ENCODE data around the gene PTPRD. TPM values are rescaled to one million over a fixed set of nuclear protein-coding genes. Genes with fewer than 3 reads are reported as not detected.

PTPRD gene
- total and polyA plus RNA-seq, 2 donors from 2014 or later = 6.4 to 78.9 TPM

DNA sequence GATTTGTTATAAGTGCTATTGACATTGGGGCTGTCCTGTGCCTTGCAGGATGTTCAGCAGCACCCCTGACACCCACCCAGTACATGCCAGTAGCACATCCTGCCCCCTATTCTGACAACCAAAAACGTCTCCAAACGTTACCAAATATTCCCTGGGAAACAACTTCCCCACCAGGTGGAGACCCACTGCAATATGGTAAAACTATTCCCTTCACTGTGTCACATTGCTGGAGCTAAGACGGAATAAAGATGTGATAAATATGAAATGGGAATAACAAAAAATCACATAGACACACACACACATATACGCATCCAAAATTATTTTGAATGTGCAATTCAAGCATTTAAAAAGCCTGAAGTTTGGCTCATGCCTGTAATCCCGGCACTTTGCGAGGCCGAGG, 1939.0 kb downstream of the PTPRD start:
- H3K4me1 ChIP-seq (ENCODE audit: control insufficient read depth in 2 of 3, insufficient read depth in 2 of 3, low read depth in 1 of 3, low read length in 3 of 3) = no peaks in the 10 kb centered on the region
- H3K4me3 ChIP-seq (ENCODE audit: low read length in 3 of 3) = no peak overlapping the region
- H3K9me3 ChIP-seq (ENCODE audit: control insufficient read depth in 2 of 3, insufficient read depth in 1 of 3, low read length in 3 of 3) = no peaks in the 10 kb centered on the region
- no peaks in the 10 kb centered on the region for H3K36me3 ChIP-seq (ENCODE audit: control insufficient read depth in 2 of 3, insufficient read depth in 3 of 3, low read length in 3 of 3)
- TF ChIP-seq, protein P1, sequence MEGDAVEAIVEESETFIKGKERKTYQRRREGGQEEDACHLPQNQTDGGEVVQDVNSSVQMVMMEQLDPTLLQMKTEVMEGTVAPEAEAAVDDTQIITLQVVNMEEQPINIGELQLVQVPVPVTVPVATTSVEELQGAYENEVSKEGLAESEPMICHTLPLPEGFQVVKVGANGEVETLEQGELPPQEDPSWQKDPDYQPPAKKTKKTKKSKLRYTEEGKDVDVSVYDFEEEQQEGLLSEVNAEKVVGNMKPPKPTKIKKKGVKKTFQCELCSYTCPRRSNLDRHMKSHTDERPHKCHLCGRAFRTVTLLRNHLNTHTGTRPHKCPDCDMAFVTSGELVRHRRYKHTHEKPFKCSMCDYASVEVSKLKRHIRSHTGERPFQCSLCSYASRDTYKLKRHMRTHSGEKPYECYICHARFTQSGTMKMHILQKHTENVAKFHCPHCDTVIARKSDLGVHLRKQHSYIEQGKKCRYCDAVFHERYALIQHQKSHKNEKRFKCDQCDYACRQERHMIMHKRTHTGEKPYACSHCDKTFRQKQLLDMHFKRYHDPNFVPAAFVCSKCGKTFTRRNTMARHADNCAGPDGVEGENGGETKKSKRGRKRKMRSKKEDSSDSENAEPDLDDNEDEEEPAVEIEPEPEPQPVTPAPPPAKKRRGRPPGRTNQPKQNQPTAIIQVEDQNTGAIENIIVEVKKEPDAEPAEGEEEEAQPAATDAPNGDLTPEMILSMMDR (IDR thresholded peaks at IDR 0.05; ENCODE audit: borderline replicate concordance, extremely low read depth, insufficient read depth) = no peak
- no peak overlapping the region for H3K9ac ChIP-seq (ENCODE audit: low read length in 3 of 3)
- H3K27me3 ChIP-seq (ENCODE audit: control insufficient read depth, insufficient read depth, low read length) = no peaks in the 10 kb centered on the region
- H3K27ac ChIP-seq (ENCODE audit: low read depth in 2 of 2, low read length in 2 of 2) = no peak overlapping the region
- FAIRE-seq = no peak
- DNase-seq = no peak
- intact Hi-C loops (cut with DNase I) = no loop called here

DNA sequence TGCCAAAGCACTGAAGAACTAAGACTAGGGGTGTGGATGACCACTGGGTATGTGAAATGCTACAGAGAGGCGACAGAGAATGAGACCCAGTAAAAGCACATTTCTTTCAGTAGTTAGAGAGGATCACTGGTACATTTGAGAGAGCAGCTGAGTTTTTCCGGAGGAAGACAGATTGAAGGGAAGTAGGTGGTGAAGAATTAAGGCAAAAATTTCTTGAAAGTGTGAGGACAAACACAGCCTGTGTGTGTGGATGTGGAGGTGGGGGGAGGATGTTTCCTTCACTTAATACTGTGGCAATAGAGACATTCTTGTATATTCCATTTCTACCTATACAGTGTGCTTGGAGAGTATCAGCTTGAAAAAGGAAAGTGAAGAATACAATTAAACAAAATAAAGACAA, 1942.1 kb downstream of the PTPRD start:
- DNase-seq (no peak), FAIRE-seq (no peak)
- intact Hi-C loops (cut with DNase I) = no loop called here
- Histone ChIP-seq H3K9ac (ENCODE audit: low read length in 3 of 3) (no peak overlapping the region), H3K9me3 (ENCODE audit: control insufficient read depth in 2 of 3, insufficient read depth in 1 of 3, low read length in 3 of 3) (no peaks in the 10 kb centered on the region), H3K27ac (ENCODE audit: low read depth in 2 of 2, low read length in 2 of 2) (no peak overlapping the region), H3K36me3 (ENCODE audit: control insufficient read depth in 2 of 3, insufficient read depth in 3 of 3, low read length in 3 of 3) (no peaks in the 10 kb centered on the region), H3K27me3 (ENCODE audit: control insufficient read depth, insufficient read depth, low read length) (no peaks in the 10 kb centered on the region), H3K4me1 (ENCODE audit: control insufficient read depth in 2 of 3, insufficient read depth in 2 of 3, low read depth in 1 of 3, low read length in 3 of 3) (no peaks in the 10 kb centered on the region), H3K4me3 (ENCODE audit: low read length in 3 of 3) (no peak overlapping the region)
- TF ChIP-seq, protein P1 (IDR thresholded peaks at IDR 0.05; ENCODE audit: borderline replicate concordance, extremely low read depth, insufficient read depth) = no peak

DNA sequence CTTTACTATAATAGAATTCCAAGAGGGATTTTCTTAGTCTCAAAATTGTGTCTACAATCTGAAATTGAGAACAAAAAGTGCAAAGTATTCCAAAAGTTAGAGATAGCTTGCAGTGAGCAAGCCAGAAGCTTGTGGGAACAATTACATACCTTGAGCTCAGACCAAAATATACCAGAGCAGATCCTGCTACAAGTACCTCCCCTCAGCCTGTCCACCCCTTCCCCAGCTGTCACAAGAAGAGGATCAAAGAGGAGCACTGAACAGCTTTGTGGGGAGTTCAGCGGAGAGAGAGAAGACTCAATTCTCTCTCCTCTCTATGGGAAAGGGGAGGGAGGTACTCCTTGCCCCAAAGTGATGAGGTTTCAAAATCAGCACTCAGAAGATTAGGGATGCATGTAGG, 1944.1 kb downstream of the PTPRD start:
- H3K36me3 ChIP-seq (ENCODE audit: control insufficient read depth in 2 of 3, insufficient read depth in 3 of 3, low read length in 3 of 3) = no peaks in the 10 kb centered on the region
- DNase-seq (no peak), FAIRE-seq (no peak)
- H3K4me3 ChIP-seq (ENCODE audit: low read length in 3 of 3) = no peak overlapping the region
- H3K4me1 ChIP-seq (ENCODE audit: control insufficient read depth in 2 of 3, insufficient read depth in 2 of 3, low read depth in 1 of 3, low read length in 3 of 3) = no peaks in the 10 kb centered on the region
- intact Hi-C loops (cut with DNase I) = no loop called here
- no peak overlapping the region for H3K27ac ChIP-seq (ENCODE audit: low read depth in 2 of 2, low read length in 2 of 2)
- H3K9me3 ChIP-seq (ENCODE audit: control insufficient read depth in 2 of 3, insufficient read depth in 1 of 3, low read length in 3 of 3) = no peaks in the 10 kb centered on the region
- TF ChIP-seq, protein P1 (IDR thresholded peaks at IDR 0.05; ENCODE audit: borderline replicate concordance, extremely low read depth, insufficient read depth) = no peak
- H3K9ac ChIP-seq (ENCODE audit: low read length in 3 of 3) = no peak overlapping the region
- no peaks in the 10 kb centered on the region for H3K27me3 ChIP-seq (ENCODE audit: control insufficient read depth, insufficient read depth, low read length)

DNA sequence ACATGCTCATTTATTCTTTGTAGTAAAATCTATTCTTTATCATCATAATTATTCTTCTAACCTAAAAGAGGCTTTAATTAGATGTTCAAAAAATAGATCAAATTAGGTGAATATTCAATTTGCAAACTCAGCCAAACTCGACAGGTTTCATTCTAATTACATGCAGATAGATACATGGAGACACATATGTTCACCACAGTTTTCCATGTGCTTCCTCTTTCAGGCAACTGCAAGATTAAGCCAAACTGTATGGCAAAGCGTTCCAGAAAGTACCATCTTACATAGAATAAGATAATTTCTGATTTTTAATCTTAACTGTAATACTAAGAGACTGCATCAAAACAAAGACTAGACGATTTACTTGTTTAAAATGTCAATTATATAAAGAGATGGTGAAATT, 1944.6 kb downstream of the PTPRD start:
- TF ChIP-seq, protein P1 (IDR thresholded peaks at IDR 0.05; ENCODE audit: borderline replicate concordance, extremely low read depth, insufficient read depth) = no peak
- intact Hi-C loops (cut with DNase I) = no loop called here
- no peaks in the 10 kb centered on the region for H3K27me3 ChIP-seq (ENCODE audit: control insufficient read depth, insufficient read depth, low read length)
- no peak overlapping the region for H3K9ac ChIP-seq (ENCODE audit: low read length in 3 of 3)
- H3K27ac ChIP-seq (ENCODE audit: low read depth in 2 of 2, low read length in 2 of 2) = no peak overlapping the region
- no peaks in the 10 kb centered on the region for H3K9me3 ChIP-seq (ENCODE audit: control insufficient read depth in 2 of 3, insufficient read depth in 1 of 3, low read length in 3 of 3)
- DNase-seq (no peak), FAIRE-seq (no peak)
- H3K4me1 ChIP-seq (ENCODE audit: control insufficient read depth in 2 of 3, insufficient read depth in 2 of 3, low read depth in 1 of 3, low read length in 3 of 3) = no peaks in the 10 kb centered on the region
- no peak overlapping the region for H3K4me3 ChIP-seq (ENCODE audit: low read length in 3 of 3)
- H3K36me3 ChIP-seq (ENCODE audit: control insufficient read depth in 2 of 3, insufficient read depth in 3 of 3, low read length in 3 of 3) = no peaks in the 10 kb centered on the region

Data from kidney (tissue), 14 donors.